GM23338 (cell line): ENCODE results near the gene GALNT9. TPM values are rescaled to one million over a fixed set of nuclear protein-coding genes. Genes with fewer than 3 reads are reported as not detected.

Experiments
- ATAC-seq: fragments of 200-7000 bp; cut with Tn5 transposase; 3 replicates; pipeline ENCODE4 v1.9.1; 2020
- DNase-seq: peaks from one replicate; pipeline ENCODE4 v3.0.0-alpha.2; 2015; ENCODE audit warnings: low spot score
- H2AFZ ChIP-seq: fragments of 200-600 bp; sonication (generic); 2 replicates; pipeline ENCODE4 v1.8.0; 2016; ENCODE audit warnings: antibody characterized with exemption, mild to moderate bottlenecking, moderate library complexity
- H3F3A ChIP-seq: fragments of 200-600 bp; sonication (generic); replicated peaks from 2 replicates; pipeline ENCODE4 v1.8.0; 2017; ENCODE audit warnings: antibody characterized with exemption, mixed run types, low read depth
- H3K27ac ChIP-seq: fragments of 200-600 bp; sonication (generic); 2 replicates; pipeline ENCODE4 v1.6.1; 2016; ENCODE audit warnings: low read depth
- H3K27me3 ChIP-seq: fragments of 200-600 bp; sonication (generic); 2 replicates; pipeline ENCODE4 v1.8.0; 2016; ENCODE audit warnings: mild to moderate bottlenecking, mixed run types, moderate library complexity; ENCODE audit not compliant: insufficient read depth
- H3K36me3 ChIP-seq: fragments of 200-600 bp; sonication (generic); 2 replicates; pipeline ENCODE4 v1.8.0; 2016; ENCODE audit warnings: mild to moderate bottlenecking; ENCODE audit not compliant: insufficient read depth
- H3K4me1 ChIP-seq: fragments of 200-600 bp; sonication (generic); 2 replicates; pipeline ENCODE4 v1.8.0; 2016; ENCODE audit warnings: mild to moderate bottlenecking, moderate library complexity; ENCODE audit not compliant: insufficient read depth
- H3K4me2 ChIP-seq: fragments of 200-600 bp; sonication (generic); 2 replicates; pipeline ENCODE4 v1.7.1; 2017; ENCODE audit warnings: mixed run types
- H3K4me3 ChIP-seq: fragments of 200-600 bp; sonication (generic); 2 replicates; pipeline ENCODE4 v1.6.1; 2016; ENCODE audit warnings: mixed run types
- H3K79me2 ChIP-seq: fragments of 200-600 bp; sonication (generic); replicated peaks from 2 replicates; pipeline ENCODE4 v1.8.0; 2017; ENCODE audit warnings: mild to moderate bottlenecking; ENCODE audit not compliant: insufficient read depth
- H3K9me2 ChIP-seq: fragments of 200-600 bp; sonication (generic); 2 replicates; pipeline ENCODE4 v1.8.0; 2017; ENCODE audit not compliant: insufficient read depth
- H4K20me1 ChIP-seq: fragments of 200-600 bp; sonication (generic); replicated peaks from 2 replicates; pipeline ENCODE4 v1.8.0; 2017; ENCODE audit warnings: mild to moderate bottlenecking; ENCODE audit not compliant: insufficient read depth
- H3K27ac Mint-ChIP-seq: 2 replicates; pipeline ENCODE4 v1.8.0; 2020; ENCODE audit warnings: inconsistent platforms, mild to moderate bottlenecking, moderate library complexity, mixed read lengths
- H3K27me3 Mint-ChIP-seq: 3 replicates; pipeline ENCODE4 v1.8.0; 2022; ENCODE audit warnings: low read depth, mild to moderate bottlenecking, moderate library complexity, mixed read lengths, inconsistent platforms; ENCODE audit not compliant: insufficient read depth, poor library complexity
- H3K36me3 Mint-ChIP-seq: 3 replicates; pipeline ENCODE4 v1.8.0; 2021; ENCODE audit warnings: low read depth, mild to moderate bottlenecking, inconsistent platforms, moderate library complexity, mixed read lengths
- H3K4me1 Mint-ChIP-seq: 3 replicates; pipeline ENCODE4 v1.8.0; 2020; ENCODE audit warnings: mild to moderate bottlenecking, inconsistent platforms, mixed read lengths
- H3K4me3 Mint-ChIP-seq: 3 replicates; pipeline ENCODE4 v1.8.0; 2021; ENCODE audit warnings: moderate library complexity, mild to moderate bottlenecking, inconsistent platforms, mixed read lengths
- H3K9me3 Mint-ChIP-seq: 3 replicates; pipeline ENCODE4 v1.8.0; 2020; ENCODE audit warnings: moderate library complexity, mild to moderate bottlenecking, inconsistent platforms, mixed read lengths
- CREB1 ChIP-seq: fragments of 250-450 bp; sonication (Bioruptor Pico); IDR thresholded peaks from 2 replicates; pipeline ENCODE4 v1.5.0; 2020; ENCODE audit warnings: low read depth, mild to moderate bottlenecking, moderate library complexity
- POLR2AphosphoS5 ChIP-seq: IDR thresholded peaks from 2 replicates; pipeline ENCODE4 v1.6.1; 2016; ENCODE audit warnings: antibody characterized with exemption, low read depth
- ZNF331 ChIP-seq: fragments of 250-450 bp; sonication (Bioruptor Pico); IDR thresholded peaks from 2 replicates; pipeline ENCODE4 v1.5.0; 2020; ENCODE audit warnings: low read depth, mild to moderate bottlenecking, moderate library complexity
- polyA plus RNA-seq: library from polyadenylated mRNA; unstranded; fragments of >200 nt; fragmentation: Nextera tagmentation; extraction: Ambion mirVana; gene quantifications from 2 replicates; pipeline ENCODE4 v1.2.1, GENCODE V29; 2016
- total RNA-seq: library from RNA; depleted of rRNA; stranded (reverse); fragments of >200 nt; shearing (Covaris generic); gene quantifications from 2 replicates; pipeline ENCODE4 v1.2.3, GENCODE V29; 2014
- TF ChIP-seq, protein P1 (sequence below): IDR thresholded peaks from one replicate; pipeline ENCODE4 v1.6.1; 2018; ENCODE audit warnings: antibody characterized with exemption; ENCODE audit not compliant: unreplicated experiment
- TF ChIP-seq, protein P2 (sequence below), 2 experiments: fragments of 200-600 bp in 1 of 2; sonication (generic) in 1 of 2; conservative IDR thresholded peaks; 2 replicates each; pipeline versions ENCODE4 v1.5.1 to v1.6.1; 2016 to 2017; ENCODE audit warnings: antibody characterized with exemption in 2 of 2, low read depth in 2 of 2, mild to moderate bottlenecking in 2 of 2, moderate library complexity in 1 of 2
- TF ChIP-seq, protein P3 (sequence below): fragments of 250-450 bp; sonication (Bioruptor Pico); IDR thresholded peaks from 2 replicates; pipeline ENCODE4 v1.5.0; 2020; ENCODE audit warnings: mild to moderate bottlenecking, moderate library complexity

Gene GALNT9
- total and polyA plus RNA-seq, 2 experiments from 2014 or later = 0.81 to 2.5 TPM

DNA sequence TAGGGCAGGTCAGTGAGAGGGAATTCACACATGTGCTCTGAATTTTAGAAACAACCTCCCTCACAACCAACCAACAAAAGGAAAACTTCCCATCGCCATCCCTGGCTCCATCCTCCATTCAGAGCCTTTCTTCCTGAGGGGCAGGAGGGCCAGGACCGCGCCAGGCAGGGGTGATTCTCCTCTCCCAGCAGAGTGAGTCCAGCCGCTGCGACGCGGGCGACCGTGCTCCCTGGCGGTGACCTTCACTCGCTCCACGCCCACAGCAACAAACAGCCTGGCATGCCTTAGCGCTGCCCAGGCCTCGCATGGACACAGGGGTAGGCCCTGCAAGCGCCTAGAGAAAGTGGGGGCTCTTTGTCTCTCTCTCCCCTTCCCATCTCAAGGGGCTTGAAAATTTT is 3.7 kb downstream of the GALNT9 start:
- 0 out of 2 replicates have a peak, but pooled peaks cover 3% of the 10 kb centered on the region for H3F3A ChIP-seq
- H3K9me3 Mint-ChIP-seq = no peaks in the 10 kb centered on the region
- DNase-seq (no peak), ATAC-seq (no peak)
- peaks cover 15% of the 10 kb centered on the region for H3K4me1 Mint-ChIP-seq
- H3K36me3 Mint-ChIP-seq = no peaks in the 10 kb centered on the region; the same call in 2 of the 3 replicates
- H3K4me3 ChIP-seq = no peak overlapping the region
- H4K20me1 ChIP-seq = no peaks in the 10 kb centered on the region; the same call in 1 of the 2 replicates
- no peaks in the 10 kb centered on the region for H3K36me3 ChIP-seq
- H3K27me3 ChIP-seq = peaks cover 27% of the 10 kb centered on the region
- H3K4me3 Mint-ChIP-seq = no peak overlapping the region
- H3K27ac Mint-ChIP-seq = no peak overlapping the region
- H3K27ac ChIP-seq = no peak overlapping the region
- H3K27me3 Mint-ChIP-seq = peaks cover 39% of the 10 kb centered on the region
- no peaks in the 10 kb centered on the region for H3K9me2 ChIP-seq
- H3K4me2 ChIP-seq = no peak overlapping the region
- no peaks in the 10 kb centered on the region for H3K79me2 ChIP-seq
- H3K4me1 ChIP-seq = no peaks in the 10 kb centered on the region
- no peak overlapping the region for H2AFZ ChIP-seq
- TF ChIP-seq POLR2AphosphoS5 = no peak
- no peak for TF ChIP-seq CREB1 (CRISPR knock-in tag)

DNA sequence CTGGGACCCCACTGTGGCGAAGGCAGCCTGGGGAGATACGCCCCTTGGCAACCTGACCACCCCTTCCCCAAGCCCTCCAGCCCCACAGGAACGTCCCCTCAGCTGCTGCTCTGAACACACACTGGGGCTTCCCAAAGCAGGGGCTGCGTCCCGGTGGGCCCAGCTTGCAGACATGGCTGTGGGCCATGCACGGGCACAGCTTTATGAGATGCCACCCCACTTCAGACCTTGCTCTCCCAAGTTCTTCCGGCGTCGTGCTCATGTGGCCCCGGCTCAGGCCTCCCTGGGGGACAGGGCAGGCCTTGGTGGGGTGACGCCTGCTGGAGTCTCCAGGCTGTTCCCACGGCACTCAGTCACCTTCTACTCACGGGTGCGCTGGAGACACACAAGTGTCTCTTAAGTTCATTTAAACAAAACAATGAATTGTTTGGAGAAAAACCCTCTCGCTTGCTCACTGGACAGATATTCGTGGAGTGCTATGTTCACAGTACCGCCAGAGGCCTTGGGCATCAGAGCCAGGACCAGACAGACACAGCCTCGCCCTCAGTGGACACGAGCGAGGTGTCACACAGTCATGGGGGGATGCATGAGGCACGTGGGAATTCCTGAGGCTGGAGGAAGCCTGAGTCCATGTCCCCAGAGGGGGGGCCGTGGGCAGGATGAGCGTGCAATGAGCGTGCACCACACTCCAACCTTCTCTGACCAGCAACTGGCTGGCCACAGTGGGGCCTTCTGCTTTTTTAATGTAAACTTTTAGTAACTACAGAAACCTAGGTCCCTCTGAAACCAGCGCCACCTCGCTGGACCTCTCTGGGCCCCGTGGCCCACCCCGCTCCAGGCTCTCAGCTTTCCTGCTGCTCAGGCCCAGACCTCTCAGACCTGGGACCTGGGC is 4.3 kb downstream of the GALNT9 start:
- Mint-ChIP-seq H3K27me3 (peaks cover 35% of the 10 kb centered on the region), H3K4me3 (no peak overlapping the region), H3K36me3 (no peaks in the 10 kb centered on the region), H3K9me3 (no peaks in the 10 kb centered on the region), H3K4me1 (peaks cover 15% of the 10 kb centered on the region), H3K27ac (no peak overlapping the region)
- Histone ChIP-seq H3K4me1 (no peaks in the 10 kb centered on the region), H3K4me2 (no peak overlapping the region), H3K36me3 (no peaks in the 10 kb centered on the region), H3K27me3 (peaks cover 22% of the 10 kb centered on the region), H3K4me3 (no peak overlapping the region), H3K27ac (no peak overlapping the region), H4K20me1 (no peaks in the 10 kb centered on the region), H2AFZ (no peak overlapping the region), H3K9me2 (no peaks in the 10 kb centered on the region), H3F3A (0 out of 2 replicates have a peak, but pooled peaks cover 2% of the 10 kb centered on the region), H3K79me2 (no peaks in the 10 kb centered on the region)
- no peak for DNase-seq
- no peak for ATAC-seq
- TF ChIP-seq, protein P1, sequence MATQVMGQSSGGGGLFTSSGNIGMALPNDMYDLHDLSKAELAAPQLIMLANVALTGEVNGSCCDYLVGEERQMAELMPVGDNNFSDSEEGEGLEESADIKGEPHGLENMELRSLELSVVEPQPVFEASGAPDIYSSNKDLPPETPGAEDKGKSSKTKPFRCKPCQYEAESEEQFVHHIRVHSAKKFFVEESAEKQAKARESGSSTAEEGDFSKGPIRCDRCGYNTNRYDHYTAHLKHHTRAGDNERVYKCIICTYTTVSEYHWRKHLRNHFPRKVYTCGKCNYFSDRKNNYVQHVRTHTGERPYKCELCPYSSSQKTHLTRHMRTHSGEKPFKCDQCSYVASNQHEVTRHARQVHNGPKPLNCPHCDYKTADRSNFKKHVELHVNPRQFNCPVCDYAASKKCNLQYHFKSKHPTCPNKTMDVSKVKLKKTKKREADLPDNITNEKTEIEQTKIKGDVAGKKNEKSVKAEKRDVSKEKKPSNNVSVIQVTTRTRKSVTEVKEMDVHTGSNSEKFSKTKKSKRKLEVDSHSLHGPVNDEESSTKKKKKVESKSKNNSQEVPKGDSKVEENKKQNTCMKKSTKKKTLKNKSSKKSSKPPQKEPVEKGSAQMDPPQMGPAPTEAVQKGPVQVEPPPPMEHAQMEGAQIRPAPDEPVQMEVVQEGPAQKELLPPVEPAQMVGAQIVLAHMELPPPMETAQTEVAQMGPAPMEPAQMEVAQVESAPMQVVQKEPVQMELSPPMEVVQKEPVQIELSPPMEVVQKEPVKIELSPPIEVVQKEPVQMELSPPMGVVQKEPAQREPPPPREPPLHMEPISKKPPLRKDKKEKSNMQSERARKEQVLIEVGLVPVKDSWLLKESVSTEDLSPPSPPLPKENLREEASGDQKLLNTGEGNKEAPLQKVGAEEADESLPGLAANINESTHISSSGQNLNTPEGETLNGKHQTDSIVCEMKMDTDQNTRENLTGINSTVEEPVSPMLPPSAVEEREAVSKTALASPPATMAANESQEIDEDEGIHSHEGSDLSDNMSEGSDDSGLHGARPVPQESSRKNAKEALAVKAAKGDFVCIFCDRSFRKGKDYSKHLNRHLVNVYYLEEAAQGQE = no peak
- TF ChIP-seq, protein P2, sequence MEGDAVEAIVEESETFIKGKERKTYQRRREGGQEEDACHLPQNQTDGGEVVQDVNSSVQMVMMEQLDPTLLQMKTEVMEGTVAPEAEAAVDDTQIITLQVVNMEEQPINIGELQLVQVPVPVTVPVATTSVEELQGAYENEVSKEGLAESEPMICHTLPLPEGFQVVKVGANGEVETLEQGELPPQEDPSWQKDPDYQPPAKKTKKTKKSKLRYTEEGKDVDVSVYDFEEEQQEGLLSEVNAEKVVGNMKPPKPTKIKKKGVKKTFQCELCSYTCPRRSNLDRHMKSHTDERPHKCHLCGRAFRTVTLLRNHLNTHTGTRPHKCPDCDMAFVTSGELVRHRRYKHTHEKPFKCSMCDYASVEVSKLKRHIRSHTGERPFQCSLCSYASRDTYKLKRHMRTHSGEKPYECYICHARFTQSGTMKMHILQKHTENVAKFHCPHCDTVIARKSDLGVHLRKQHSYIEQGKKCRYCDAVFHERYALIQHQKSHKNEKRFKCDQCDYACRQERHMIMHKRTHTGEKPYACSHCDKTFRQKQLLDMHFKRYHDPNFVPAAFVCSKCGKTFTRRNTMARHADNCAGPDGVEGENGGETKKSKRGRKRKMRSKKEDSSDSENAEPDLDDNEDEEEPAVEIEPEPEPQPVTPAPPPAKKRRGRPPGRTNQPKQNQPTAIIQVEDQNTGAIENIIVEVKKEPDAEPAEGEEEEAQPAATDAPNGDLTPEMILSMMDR (conservative IDR thresholded peaks at IDR 0.05; ENCODE audit: low read depth in 2 of 2) = no peak
- TF ChIP-seq, protein P3, sequence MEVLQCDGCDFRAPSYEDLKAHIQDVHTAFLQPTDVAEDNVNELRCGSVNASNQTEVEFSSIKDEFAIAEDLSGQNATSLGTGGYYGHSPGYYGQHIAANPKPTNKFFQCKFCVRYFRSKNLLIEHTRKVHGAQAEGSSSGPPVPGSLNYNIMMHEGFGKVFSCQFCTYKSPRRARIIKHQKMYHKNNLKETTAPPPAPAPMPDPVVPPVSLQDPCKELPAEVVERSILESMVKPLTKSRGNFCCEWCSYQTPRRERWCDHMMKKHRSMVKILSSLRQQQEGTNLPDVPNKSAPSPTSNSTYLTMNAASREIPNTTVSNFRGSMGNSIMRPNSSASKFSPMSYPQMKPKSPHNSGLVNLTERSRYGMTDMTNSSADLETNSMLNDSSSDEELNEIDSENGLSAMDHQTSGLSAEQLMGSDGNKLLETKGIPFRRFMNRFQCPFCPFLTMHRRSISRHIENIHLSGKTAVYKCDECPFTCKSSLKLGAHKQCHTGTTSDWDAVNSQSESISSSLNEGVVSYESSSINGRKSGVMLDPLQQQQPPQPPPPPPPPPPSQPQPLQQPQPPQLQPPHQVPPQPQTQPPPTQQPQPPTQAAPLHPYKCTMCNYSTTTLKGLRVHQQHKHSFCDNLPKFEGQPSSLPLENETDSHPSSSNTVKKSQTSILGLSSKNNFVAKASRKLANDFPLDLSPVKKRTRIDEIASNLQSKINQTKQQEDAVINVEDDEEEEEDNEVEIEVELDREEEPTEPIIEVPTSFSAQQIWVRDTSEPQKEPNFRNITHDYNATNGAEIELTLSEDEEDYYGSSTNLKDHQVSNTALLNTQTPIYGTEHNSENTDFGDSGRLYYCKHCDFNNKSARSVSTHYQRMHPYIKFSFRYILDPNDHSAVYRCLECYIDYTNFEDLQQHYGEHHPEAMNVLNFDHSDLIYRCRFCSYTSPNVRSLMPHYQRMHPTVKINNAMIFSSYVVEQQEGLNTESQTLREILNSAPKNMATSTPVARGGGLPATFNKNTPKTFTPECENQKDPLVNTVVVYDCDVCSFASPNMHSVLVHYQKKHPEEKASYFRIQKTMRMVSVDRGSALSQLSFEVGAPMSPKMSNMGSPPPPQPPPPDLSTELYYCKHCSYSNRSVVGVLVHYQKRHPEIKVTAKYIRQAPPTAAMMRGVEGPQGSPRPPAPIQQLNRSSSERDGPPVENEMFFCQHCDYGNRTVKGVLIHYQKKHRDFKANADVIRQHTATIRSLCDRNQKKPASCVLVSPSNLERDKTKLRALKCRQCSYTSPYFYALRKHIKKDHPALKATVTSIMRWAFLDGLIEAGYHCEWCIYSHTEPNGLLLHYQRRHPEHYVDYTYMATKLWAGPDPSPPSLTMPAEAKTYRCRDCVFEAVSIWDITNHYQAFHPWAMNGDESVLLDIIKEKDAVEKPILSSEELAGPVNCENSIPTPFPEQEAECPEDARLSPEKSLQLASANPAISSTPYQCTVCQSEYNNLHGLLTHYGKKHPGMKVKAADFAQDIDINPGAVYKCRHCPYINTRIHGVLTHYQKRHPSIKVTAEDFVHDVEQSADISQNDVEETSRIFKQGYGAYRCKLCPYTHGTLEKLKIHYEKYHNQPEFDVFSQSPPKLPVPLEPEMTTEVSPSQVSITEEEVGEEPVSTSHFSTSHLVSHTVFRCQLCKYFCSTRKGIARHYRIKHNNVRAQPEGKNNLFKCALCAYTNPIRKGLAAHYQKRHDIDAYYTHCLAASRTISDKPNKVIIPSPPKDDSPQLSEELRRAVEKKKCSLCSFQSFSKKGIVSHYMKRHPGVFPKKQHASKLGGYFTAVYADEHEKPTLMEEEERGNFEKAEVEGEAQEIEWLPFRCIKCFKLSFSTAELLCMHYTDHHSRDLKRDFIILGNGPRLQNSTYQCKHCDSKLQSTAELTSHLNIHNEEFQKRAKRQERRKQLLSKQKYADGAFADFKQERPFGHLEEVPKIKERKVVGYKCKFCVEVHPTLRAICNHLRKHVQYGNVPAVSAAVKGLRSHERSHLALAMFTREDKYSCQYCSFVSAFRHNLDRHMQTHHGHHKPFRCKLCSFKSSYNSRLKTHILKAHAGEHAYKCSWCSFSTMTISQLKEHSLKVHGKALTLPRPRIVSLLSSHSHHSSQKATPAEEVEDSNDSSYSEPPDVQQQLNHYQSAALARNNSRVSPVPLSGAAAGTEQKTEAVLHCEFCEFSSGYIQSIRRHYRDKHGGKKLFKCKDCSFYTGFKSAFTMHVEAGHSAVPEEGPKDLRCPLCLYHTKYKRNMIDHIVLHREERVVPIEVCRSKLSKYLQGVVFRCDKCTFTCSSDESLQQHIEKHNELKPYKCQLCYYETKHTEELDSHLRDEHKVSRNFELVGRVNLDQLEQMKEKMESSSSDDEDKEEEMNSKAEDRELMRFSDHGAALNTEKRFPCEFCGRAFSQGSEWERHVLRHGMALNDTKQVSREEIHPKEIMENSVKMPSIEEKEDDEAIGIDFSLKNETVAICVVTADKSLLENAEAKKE = no peak
- no peak for TF ChIP-seq ZNF331 (CRISPR knock-in tag)
